Transverse colon (tissue), 4 donors: ENCODE results near the gene PLXDC2.

Source experiments
- EP300 ChIP-seq: sonication (generic); formaldehyde crosslinking; IDR thresholded peaks from one replicate; pipeline ENCODE4 v1.6.1; 2017; ENCODE audit warnings: antibody characterized with exemption, low read depth
- POLR2A ChIP-seq: fragments of 450-650 bp; IDR thresholded peaks from one replicate; pipeline ENCODE4 v1.6.1; 2016; ENCODE audit warnings: antibody characterized with exemption, mild to moderate bottlenecking, moderate library complexity
- POLR2AphosphoS5 ChIP-seq, 3 donors: sonication (generic); formaldehyde crosslinking; IDR thresholded peaks; one replicate each; pipeline ENCODE4 v1.6.1; 2016; ENCODE audit warnings: antibody characterized with exemption in 3 of 3
- TF ChIP-seq, protein P1 (sequence below), 5 experiments: fragments of 200-600 bp in 3 of 5; fragments of 450-650 bp in 2 of 5; sonication (generic) in 3 of 5; IDR thresholded peaks; 1 replicate in 2 of 5; 2 replicates in 3 of 5; pipeline ENCODE4 v1.5.1; 2016 to 2017; ENCODE audit warnings: antibody characterized with exemption in 5 of 5, inconsistent platforms in 3 of 5, mild to moderate bottlenecking in 2 of 5, moderate library complexity in 1 of 5

DNA sequence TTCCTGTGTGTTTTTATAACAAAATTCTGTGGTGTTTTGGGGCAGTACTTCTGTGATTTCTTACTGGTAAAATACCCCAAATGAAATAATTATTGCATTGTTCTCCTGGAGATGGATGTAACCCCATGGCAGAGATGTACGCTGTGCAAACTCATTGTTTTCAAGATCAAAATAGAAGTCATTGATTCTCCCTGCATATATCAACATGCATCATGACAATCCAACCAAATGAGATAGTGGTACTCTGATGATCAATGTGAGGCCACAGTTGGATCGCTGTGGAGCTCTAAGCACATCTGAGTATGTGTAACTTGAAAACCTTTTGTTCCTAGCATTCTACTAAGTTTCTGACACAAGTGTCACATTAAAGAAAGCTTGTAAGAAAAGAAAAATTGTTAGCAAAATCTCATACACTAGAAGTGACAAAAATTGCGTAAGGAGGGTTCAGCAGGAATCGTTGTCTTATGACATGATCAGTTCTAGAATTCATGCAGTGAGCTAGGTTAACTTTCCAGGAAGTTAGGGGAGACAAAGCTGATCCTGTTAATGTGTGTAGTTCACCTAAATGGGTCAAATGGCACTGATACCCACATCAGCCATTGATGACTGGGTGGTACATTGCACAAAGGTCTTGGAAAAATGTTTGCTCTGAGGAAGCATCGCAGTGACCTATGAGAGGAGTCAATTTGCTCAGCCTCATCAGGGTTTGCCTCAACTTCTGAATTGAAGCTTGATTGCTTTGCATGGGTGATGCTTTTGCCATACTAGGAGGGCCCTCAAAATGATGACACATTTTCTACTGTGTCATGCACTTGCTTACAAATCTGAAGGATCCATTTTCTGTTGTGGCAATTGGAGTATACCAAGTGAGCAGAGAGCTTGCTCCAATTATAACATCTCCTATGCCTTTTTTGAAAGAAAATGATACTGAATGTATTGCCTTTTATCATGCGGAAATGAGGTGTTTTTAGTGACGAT, 145.1 kb downstream of the PLXDC2 start:
- TF ChIP-seq, protein P1, sequence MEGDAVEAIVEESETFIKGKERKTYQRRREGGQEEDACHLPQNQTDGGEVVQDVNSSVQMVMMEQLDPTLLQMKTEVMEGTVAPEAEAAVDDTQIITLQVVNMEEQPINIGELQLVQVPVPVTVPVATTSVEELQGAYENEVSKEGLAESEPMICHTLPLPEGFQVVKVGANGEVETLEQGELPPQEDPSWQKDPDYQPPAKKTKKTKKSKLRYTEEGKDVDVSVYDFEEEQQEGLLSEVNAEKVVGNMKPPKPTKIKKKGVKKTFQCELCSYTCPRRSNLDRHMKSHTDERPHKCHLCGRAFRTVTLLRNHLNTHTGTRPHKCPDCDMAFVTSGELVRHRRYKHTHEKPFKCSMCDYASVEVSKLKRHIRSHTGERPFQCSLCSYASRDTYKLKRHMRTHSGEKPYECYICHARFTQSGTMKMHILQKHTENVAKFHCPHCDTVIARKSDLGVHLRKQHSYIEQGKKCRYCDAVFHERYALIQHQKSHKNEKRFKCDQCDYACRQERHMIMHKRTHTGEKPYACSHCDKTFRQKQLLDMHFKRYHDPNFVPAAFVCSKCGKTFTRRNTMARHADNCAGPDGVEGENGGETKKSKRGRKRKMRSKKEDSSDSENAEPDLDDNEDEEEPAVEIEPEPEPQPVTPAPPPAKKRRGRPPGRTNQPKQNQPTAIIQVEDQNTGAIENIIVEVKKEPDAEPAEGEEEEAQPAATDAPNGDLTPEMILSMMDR (IDR thresholded peaks at IDR 0.05): no peak
- TF ChIP-seq EP300: no peak
- TF ChIP-seq POLR2AphosphoS5 (IDR thresholded peaks at IDR 0.05): no peak
- TF ChIP-seq POLR2A: no peak
